ENCODE measurements around the gene TTF2.
A peak's percentile ranks its signal among the peaks of the same experiment; 100 is the strongest.

The TTF2 gene

DNA sequence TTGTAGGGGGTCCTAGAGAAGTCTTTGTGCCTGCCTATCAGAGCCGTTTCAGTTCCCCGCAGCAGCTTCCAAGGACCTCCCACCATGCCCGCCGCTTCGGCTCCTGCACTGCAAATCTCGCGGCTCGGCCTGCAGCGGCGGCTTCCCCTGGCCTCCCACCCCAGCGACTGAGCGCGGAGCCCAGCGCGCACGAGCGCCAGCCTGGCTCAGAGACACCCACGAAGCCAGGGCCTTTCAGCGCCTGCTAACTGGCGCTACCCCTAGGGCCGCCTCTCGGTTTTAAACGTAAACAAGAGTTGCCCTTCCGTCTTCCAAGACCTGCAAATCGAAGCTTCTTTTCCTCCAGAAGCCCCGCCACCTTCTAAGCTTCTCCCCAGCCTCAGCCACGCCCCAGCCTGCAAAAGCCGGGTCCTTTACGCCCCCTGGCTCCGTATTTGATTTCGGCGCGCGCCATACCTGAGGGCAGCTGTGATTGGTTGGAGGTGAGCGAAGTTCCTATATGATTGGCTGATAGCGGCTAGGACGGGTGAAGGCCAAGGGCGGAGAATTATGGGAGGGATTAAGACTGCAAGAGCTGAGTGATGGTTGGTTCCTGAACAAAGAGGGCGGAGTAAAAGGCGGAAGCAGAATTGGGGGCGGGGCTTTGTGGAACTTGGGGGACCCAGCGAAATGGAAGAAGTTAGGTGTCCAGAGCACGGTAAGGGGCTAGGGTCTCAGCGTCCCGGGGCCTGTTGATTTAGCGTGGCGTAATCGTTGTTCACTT lies at the start of gene TTF2:
TSS of gene TTF2 (plus strand) at position 649 of the 763 bp plus-strand sequence. CDS start at position 670, 21 bp downstream.
- DNase-seq (ENCODE audit: low read depth in 2 of 2) = peak; percentile 88 to 96

DNA sequence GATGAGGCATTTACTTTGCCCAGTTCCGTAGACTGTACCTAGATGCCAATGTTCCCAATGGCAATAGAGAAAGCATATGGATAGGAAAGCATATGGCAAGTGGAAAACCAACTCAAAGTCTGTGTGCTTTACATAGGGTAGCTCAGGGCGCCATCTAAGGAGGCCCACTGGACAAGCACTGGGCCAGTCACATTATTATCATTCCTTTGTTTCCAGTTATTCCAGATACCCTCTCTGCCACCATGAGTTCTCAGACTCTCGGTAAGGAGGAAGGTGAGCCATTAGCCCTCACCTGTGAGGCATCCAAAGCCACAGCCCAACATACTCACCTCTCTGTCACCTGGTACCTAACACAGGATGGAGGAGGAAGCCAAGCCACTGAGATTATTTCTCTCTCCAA lies 48.8 kb upstream of the TTF2 start:
- no peak for DNase-seq (ENCODE audit: low read depth in 2 of 2)

DNA sequence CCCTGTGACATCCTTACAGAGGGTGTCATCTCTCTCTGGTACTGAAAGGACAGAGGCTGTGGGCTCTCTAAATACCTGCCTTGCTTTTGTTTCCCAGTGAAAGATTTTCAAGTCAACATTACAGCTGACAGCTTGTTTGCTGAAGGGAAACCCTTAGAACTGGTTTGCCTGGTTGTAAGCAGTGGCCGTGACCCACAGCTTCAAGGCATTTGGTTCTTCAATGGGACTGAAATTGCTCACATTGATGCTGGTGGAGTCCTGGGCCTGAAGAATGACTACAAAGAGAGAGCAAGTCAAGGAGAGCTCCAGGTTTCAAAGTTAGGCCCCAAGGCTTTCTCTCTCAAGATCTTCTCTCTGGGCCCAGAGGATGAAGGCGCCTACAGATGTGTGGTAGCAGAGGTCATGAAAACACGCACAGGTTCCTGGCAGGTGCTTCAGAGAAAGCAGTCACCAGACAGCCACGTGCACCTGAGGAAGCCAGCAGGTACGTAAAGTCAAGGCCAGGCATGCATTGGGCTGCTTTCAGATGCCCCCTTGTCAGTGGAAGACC lies 46.7 kb upstream of the TTF2 start:
- no peak for DNase-seq (ENCODE audit: low read depth in 2 of 2)

DNA sequence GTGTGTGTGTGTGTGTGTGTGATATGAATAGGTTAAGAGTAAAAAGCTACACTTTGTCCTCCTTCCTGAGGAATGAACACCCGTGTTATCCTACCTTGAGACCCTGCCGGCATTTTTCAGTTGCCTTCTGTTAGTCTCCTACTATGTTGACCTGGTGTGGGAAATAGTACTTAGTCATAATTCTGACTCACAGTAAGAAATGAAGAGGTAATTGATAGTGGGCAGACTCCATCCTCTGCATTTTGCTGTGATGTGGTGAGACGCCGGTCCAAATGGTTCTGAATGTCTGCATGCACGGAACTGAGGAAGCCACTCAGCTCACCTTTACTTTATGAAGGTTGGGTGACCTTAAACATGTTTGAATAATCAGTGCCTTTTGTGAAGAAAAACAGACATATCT lies 45.9 kb upstream of the TTF2 start:
- no peak for DNase-seq (ENCODE audit: low read depth in 2 of 2)

DNA sequence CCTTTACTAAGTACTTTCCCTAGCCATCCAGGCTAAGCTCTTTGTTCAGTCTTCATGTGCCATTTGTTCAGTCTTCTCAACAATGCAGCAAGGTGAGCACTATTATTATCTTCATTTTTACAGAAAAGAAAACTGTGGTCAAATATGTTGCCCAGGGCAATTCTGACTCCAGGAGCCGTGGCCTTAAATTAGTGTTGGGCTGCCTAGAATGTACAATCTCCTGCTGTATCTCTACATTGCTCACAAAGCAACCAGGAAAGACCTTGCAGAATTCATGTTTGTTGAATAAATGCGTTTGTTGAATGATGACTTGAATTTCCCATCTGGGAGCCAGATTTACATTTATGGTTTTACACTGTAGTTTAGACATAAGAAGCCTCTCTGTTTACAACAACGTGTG lies 44.4 kb upstream of the TTF2 start:
- no peak for DNase-seq (ENCODE audit: low read depth in 2 of 2)

DNA sequence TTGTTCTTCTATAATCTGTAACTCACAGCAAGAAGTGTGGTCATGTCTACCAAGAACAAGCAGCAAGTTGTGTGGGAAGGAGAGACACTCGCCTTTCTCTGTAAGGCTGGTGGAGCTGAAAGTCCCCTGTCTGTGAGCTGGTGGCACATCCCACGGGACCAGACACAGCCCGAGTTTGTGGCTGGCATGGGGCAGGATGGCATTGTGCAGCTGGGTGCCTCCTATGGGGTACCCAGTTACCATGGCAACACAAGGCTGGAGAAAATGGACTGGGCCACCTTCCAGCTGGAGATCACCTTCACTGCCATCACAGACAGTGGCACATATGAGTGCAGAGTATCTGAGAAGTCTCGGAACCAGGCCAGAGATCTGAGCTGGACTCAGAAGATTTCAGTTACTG lies 43.1 kb upstream of the TTF2 start:
- DNase-seq (ENCODE audit: low read depth in 2 of 2) = no peak

DNA sequence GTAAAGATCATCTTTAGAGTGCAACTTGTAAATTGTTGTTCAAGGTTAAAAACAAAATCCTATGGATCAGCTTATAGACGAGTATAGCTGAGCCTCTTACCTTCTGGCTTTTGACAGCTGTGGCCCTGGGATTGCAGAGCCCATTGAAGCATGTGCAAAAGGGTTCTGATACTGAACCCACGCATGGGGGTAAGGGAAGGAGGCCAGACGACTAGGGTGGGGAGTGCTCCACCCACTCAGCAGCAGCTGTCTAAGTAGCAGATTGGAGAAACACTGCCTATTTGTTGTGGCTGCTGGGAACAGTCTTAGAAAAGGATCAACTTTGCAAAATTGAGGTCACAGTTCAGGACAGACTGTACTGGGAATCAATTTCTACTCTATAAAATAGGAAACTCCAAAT lies 42.5 kb upstream of the TTF2 start:
- DNase-seq (ENCODE audit: low read depth in 2 of 2) = no peak

DNA sequence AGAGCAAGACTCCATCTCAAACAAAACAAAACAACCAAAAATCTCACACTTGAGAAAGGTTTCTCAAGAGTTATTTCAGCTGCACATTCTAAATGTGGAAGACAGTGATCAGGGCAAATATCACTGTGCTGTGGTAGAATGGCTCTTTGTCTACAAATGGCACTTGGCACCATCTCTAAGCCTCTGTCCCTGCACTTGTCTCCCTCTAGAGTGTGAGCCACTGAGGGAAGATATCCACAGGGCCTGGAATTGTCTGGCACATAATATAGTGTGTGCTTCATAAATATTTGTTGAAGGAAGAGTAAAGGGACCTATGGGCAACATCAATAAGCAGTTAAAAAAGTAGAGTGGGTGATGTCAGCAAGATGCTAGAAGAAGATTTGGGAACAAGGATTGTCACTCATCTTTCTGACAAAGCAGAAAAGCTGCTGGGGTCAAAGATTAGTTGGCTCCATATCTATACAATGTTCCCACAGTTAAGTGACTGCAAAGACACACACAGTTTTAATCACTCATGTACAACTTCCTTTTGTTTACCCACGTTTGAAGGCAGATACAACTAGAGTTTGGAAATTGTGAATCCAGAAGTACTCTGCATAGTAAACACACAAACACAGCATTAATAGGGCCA lies 39.5 kb upstream of the TTF2 start:
- DNase-seq (ENCODE audit: low read depth in 2 of 2) = no peak

DNA sequence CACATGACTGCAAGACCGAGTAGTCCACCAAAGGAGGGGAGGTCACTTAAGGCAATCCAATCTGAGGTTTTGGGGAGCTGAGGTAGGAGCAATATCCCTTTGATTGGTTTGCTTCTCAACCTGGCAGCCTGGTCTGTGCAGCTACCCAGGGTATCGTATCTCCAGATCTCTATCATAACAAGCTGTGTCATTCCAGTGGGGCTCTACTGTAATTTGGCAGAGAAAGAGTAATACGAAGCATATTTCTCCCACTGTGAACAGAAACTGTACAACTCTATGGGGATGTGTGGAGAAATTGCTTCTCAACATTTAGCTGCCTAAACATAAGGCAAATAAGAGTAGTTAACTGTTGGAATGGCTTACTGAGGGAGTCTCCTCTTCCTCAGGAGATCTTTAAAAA lies 38.0 kb upstream of the TTF2 start:
- DNase-seq (ENCODE audit: low read depth in 2 of 2) = no peak

DNA sequence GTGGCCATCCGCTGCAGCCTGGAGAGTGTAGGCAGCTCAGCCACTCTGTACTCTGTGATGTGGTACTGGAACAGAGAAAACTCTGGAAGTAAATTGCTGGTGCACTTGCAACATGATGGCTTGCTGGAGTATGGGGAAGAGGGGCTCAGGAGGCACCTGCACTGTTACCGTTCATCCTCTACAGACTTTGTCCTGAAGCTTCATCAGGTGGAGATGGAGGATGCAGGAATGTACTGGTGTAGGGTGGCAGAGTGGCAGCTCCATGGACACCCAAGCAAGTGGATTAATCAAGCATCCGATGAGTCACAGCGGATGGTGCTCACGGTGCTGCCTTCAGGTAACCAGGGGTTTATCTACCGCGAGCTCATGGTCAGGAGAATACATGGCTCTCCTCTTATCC lies 34.6 kb upstream of the TTF2 start:
- DNase-seq (ENCODE audit: low read depth in 2 of 2) = no peak

DNA sequence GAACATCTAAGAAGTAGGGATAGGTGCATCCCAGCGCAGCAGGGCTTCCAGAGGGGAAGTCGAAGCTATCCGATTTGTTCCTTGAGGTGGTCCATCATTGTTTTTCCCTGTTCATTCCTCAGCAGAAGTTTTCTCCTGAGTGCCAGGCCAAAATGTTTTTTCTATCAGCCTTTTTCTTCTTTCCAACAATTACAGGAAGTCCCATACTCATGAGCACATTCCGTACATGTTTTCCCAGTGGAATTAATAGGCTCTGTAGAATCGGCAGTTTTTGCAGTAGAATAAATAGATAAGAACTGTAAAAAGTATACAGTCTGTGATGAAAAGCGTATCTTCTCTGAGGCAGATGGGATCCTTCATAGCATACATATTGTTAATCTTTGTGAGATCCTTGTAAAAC lies 33.8 kb upstream of the TTF2 start:
- no peak for DNase-seq (ENCODE audit: low read depth in 2 of 2)

DNA sequence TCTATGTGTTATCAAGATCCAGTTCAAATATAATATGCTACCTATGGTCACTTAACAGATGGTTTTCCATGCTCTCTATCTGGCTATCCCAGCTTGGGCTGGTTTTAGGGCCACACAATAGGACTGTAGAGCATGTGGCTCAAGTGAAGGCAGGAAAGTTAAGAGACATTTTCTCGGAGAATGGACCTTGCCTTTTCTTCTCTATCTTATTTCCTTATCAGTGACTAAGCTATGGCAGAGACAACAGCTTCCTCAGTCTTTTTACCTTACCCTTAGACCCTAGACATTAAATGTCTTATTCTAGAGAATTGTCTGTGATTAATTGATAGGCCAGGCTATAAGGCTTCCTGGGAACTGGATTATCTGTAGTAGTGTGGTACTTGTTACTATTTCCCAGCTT lies 30.4 kb upstream of the TTF2 start:
- no peak for DNase-seq (ENCODE audit: low read depth in 2 of 2)

DNA sequence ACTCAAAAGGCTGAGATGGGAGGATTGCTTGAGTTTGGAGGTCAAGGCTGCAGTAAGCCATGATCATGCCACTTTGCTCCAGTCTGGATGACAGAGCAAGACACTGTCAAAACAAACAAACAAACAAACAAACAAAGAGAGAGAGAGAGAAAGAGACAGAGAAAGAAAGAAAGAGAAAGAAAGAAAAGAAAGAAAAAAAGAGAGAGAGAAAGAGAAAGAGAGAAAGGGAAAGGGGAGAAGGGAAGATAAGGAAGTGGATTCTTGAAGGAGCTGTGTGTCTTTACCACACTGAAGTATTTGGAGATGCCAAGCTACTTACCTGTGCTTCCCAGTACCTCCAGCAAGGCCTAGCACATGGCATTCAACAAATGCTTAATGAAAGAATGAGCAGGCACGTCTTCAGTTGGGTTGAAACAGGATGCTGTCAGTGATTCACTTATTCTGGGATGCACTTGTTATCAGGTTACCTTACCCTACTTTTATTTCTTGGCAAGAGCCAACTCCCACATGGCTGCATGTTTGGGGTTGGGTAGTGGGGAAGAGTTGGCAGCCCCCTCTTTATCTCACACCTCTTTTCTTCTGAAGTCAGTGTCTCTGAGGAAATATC lies 29.8 kb upstream of the TTF2 start:
- no peak for DNase-seq (ENCODE audit: low read depth in 2 of 2)

DNA sequence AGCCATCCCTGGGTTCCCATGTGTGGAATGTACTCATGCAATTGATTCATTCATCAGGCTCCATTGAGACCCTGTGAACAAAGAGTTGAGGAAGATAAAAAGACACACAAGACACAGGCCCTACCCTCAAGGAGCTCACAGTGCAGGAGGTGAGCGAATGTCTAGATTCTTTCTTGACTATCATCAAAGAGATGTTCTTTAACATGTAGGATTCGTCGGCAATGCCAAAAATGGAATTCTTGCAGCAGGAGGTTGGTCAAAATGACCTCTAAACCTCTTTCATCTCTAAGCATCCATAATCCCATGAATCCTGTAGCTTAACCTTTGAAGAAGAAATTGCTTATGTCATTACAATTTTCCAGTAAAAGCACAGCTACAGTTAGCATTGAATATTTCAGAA lies 27.9 kb upstream of the TTF2 start:
- no peak for DNase-seq (ENCODE audit: low read depth in 2 of 2)

DNA sequence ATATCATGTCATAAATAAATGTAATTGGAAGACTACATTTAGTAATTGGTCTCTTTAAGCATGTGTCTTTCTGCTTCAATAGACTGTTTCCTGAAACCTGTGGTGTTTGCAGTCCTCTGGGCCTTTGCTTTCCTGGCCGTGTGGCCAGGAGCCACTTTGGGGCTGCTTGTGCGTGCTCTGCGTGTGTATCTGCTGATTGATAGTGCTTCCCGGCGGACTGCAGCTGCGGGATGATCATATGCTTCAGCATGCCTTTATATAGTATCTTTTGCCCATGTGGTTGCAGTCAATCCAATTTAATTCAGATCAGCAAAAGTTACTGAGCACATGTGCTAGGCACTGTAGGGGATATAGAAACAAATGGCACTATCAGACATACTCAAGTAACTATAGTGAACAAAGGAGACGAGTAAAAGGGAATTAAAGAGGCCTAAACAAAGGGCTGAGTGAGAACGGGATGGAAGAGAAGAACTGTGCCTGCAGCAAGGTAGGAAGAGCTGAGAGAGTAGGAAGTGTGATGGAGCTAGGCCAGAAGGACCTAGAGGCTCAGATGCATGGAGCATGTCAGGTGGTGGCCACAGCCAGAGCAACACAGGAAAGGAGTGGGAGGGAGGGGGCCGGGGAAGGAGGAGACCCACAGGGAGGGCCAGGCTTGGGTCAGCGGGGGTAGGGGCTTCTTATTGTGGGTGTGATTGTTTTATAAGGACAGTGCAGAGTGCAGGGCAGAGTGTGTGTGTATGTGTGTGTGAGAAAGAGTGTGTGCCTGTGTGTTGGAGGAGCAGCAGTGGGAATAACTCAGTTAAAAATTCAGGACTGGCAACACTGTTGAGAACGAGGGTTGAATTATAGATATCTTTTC lies 27.2 kb upstream of the TTF2 start:
- DNase-seq (ENCODE audit: low read depth in 2 of 2) = no peak

DNA sequence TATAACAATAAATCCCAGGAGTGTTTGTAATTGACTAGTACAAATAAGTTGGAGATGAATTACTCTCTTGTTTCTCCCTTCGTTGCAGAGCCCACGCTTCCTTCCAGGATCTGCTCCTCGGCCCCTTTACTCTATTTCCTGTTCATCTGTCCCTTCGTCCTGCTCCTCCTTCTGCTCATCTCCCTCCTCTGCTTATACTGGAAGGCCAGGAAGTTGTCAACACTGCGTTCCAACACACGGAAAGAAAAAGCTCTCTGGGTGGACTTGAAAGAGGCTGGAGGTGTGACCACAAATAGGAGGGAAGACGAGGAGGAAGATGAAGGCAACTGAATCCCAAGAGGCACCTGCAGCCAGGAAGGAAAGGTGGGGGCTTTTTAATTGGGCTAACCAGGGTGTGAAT lies 26.4 kb upstream of the TTF2 start:
- no peak for DNase-seq (ENCODE audit: low read depth in 2 of 2)

DNA sequence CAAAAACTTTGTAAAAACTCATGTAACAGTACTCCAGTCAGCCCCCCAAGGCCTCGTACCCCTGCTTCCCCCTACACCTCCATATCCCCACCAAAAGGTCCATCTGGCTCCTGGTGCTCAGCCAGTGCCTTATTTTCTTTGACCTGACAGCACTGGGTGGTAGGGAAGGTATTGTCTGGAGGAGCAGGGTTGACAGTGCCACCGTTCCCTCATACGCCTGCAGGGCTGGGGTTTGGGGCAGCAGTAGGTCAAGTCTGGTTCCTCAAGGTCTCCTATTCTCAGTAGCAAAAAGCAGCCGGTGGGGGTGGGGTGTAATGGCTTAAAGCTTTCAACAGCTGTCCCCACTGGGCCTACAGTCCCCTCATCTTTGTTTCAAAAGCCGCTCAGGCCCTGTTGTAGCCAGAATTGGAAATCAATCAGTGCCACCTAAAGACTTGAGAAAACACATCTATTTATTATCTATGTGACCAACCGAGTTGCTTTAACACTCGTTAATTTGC lies 25.3 kb upstream of the TTF2 start:
- DNase-seq (ENCODE audit: low read depth in 2 of 2) = no peak

DNA sequence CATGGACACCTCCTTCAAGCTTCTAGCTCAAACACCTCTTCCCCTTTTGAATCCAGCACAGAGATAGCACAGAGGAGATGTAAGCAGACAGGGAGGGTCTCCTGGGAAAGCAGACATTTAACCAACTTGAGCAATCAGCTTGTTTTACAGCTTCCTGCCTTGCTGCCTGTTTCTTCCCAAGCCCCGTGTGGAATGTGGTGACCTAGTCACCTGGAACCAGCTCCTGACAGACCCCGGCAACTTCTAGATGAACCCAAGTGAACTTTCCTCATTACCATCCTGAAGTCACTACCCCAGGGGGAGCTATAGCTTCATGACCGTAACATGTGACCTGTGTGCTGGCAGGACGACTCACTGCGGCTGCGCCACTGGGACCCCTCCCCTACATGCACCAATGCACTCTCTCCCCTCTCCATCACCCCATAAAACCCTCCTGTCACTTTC lies 24.1 kb upstream of the TTF2 start:
- DNase-seq (ENCODE audit: low read depth in 2 of 2) = no peak

DNA sequence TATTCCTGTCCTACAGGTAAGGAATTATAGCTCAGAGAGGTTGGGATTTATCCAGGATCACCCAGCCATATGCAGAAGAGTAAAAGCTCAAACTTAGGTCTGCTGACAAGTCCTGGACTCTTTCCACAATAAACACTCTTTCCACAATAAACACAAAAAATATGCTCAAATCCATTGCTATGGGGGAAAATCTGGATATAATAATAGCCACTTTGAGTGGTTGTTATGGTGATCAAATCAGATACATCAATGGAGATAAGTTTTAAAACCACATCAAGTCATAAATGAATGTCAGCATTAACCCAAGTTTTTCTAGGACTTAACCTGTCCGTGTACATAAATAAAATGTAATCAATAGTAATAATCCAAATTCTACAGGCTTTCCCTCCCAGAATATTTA lies 22.3 kb upstream of the TTF2 start:
- DNase-seq (ENCODE audit: low read depth in 2 of 2) = no peak

DNA sequence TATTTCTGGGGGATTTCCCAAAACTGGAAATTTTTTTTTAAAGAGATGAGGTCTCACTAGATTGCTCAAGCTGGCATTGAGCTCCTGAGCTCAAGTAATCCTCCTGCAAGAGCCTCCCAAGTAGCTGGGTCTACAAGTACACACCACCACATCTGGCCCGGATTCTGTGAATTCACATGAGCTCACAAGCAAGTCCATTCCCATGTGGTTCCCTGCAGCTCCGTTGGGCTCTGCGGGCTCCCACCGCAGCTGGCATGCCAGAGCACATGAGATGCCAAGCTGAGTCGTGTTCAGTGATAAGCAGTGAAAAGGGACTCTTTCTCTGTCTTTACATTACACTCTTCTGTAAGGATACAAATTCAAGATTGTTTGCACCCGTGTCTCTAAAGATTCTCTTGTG lies 21.9 kb upstream of the TTF2 start:
- no peak for DNase-seq (ENCODE audit: low read depth in 2 of 2)

DNA sequence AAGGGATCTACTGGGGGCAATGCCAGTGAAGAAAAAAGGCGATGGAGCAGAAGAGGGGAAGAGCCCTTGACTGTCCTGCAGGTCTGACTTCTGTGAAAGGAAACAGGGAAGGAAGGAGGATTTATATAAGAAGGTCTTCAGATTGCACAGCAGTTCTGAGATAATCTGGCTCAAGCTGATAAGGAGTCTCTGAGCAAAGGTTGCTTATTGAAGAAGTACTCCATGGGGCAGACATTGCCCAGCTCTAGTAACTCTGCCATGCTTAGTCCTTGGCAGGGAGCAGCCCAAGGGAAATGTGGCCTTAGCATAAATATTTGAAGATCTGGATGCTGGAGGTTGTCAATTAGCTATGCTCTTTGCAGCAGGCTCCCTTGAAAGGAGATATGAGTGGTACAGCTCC lies 15.9 kb upstream of the TTF2 start:
- DNase-seq (ENCODE audit: low read depth in 2 of 2) = no peak

DNA sequence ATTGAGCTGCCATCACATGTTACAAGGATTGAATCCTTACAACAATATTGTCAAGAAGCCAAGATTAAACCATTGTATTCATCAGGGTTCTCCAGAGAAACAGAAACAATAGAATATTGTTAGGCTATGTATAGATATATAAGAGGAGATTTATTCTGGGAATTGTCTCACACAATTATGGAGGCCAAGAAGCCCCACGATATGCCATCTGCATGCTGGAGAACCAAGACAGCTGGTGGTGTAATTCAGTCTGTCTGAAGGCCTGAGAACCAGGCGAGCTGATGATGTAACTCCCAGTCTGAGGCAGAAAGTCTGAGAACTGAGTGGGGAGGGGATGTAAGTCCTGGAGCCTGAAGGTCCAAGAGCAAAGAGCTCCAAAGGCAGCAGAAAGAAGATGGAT lies 14.5 kb upstream of the TTF2 start:
- no peak for DNase-seq (ENCODE audit: low read depth in 2 of 2)
